Adipocyte (in vitro differentiated cells): ENCODE results near the gene TMEM135.
A peak's percentile ranks its signal among the peaks of the same experiment; 100 is the strongest.
"Not testable (repeated sequence)": the region's sequence is repeated elsewhere in the genome, so short reads cannot be mapped to it uniquely, and the experiment has no call there.

Experiments
- DNase-seq: peaks from one replicate; pipeline ENCODE4 v3.0.0-alpha.2; 2015; ENCODE audit warnings: low read depth
- H3K27me3 ChIP-seq: replicated peaks from 2 replicates; pipeline ENCODE4 v1.7.0; 2013; ENCODE audit warnings: mild to moderate bottlenecking, low read length, moderate library complexity; ENCODE audit not compliant: control insufficient read depth, insufficient read depth
- H3K36me3 ChIP-seq: 2 replicates; pipeline ENCODE4 v1.7.0; 2013; ENCODE audit warnings: low read length, mild to moderate bottlenecking, moderate library complexity; ENCODE audit not compliant: control insufficient read depth, insufficient read depth, severe bottlenecking
- H3K4me1 ChIP-seq: 2 replicates; pipeline ENCODE4 v1.7.0; 2013; ENCODE audit warnings: mild to moderate bottlenecking, low read length, moderate library complexity; ENCODE audit not compliant: control insufficient read depth, insufficient read depth
- H3K4me3 ChIP-seq: 2 replicates; pipeline ENCODE4 v1.7.0; 2013; ENCODE audit warnings: mild to moderate bottlenecking, low read length, moderate library complexity
- H3K9ac ChIP-seq: 2 replicates; pipeline ENCODE4 v1.7.0; 2013; ENCODE audit warnings: mild to moderate bottlenecking, low read length, moderate library complexity
- H3K9me3 ChIP-seq: 2 replicates; pipeline ENCODE4 v1.7.0; 2013; ENCODE audit warnings: mild to moderate bottlenecking, low read length, moderate library complexity; ENCODE audit not compliant: control insufficient read depth

The TMEM135 gene

GRCh38 chr11:87180742-87181141, 143.0 kb downstream of the TMEM135 start:
- peaks cover 11% of the 10 kb centered on the region for H3K4me1 ChIP-seq
- no peak overlapping the region for H3K4me3 ChIP-seq
- peaks cover 23% of the 10 kb centered on the region for H3K36me3 ChIP-seq
- H3K9me3 ChIP-seq: no peaks in the 10 kb centered on the region
- DNase-seq: peak; percentile 58
- H3K27me3 ChIP-seq: no peaks in the 10 kb centered on the region
- H3K9ac ChIP-seq: no peak overlapping the region

GRCh38 chr11:87181143-87181542, 143.4 kb downstream of the TMEM135 start:
- no peaks in the 10 kb centered on the region for H3K27me3 ChIP-seq
- H3K9me3 ChIP-seq: no peaks in the 10 kb centered on the region
- H3K36me3 ChIP-seq: peaks cover 23% of the 10 kb centered on the region
- no peak overlapping the region for H3K4me3 ChIP-seq
- no peak overlapping the region for H3K9ac ChIP-seq
- no peak for DNase-seq
- H3K4me1 ChIP-seq: peaks cover 11% of the 10 kb centered on the region

GRCh38 chr11:87185228-87185627, 147.5 kb downstream of the TMEM135 start:
- H3K4me3 ChIP-seq: no peak overlapping the region
- H3K9ac ChIP-seq: no peak overlapping the region
- no peaks in the 10 kb centered on the region for H3K9me3 ChIP-seq
- peaks cover 5% of the 10 kb centered on the region for H3K36me3 ChIP-seq
- no peak for DNase-seq
- H3K27me3 ChIP-seq: no peaks in the 10 kb centered on the region
- H3K4me1 ChIP-seq: peaks cover 17% of the 10 kb centered on the region

GRCh38 chr11:87187076-87187475, 149.3 kb downstream of the TMEM135 start:
- no peak for DNase-seq
- peaks cover 5% of the 10 kb centered on the region for H3K4me1 ChIP-seq
- H3K9ac ChIP-seq: no peak overlapping the region
- H3K36me3 ChIP-seq: peaks cover 9% of the 10 kb centered on the region
- H3K9me3 ChIP-seq: no peaks in the 10 kb centered on the region
- H3K27me3 ChIP-seq: no peaks in the 10 kb centered on the region
- no peak overlapping the region for H3K4me3 ChIP-seq

- Histone ChIP-seq H3K9me3 (no peaks in the 10 kb centered on the region), H3K36me3 (peaks cover 10% of the 10 kb centered on the region), H3K27me3 (no peaks in the 10 kb centered on the region), H3K4me3 (no peak overlapping the region), H3K4me1 (peaks cover 5% of the 10 kb centered on the region), H3K9ac (no peak overlapping the region)
- no peak for DNase-seq
Observed at GRCh38 chr11:87187930-87188329, 150.2 kb downstream of the TMEM135 start.

GRCh38 chr11:87188396-87188795, 150.7 kb downstream of the TMEM135 start:
- not testable (repeated sequence) for H3K9ac ChIP-seq, DNase-seq, H3K4me1 ChIP-seq, H3K9me3 ChIP-seq, H3K4me3 ChIP-seq, H3K27me3 ChIP-seq
- H3K36me3 ChIP-seq: peaks cover 14% of the 10 kb centered on the region

- not testable (repeated sequence) for H3K4me1 ChIP-seq, DNase-seq, H3K9me3 ChIP-seq, H3K27me3 ChIP-seq, H3K4me3 ChIP-seq, H3K9ac ChIP-seq
- peaks cover 14% of the 10 kb centered on the region for H3K36me3 ChIP-seq
Observed at GRCh38 chr11:87188921-87189320, 151.2 kb downstream of the TMEM135 start.

GRCh38 chr11:87190071-87190470, 152.3 kb downstream of the TMEM135 start:
- H3K36me3 ChIP-seq: peaks cover 14% of the 10 kb centered on the region
- no peaks in the 10 kb centered on the region for H3K9me3 ChIP-seq
- H3K27me3 ChIP-seq: no peaks in the 10 kb centered on the region
- no peak overlapping the region for H3K9ac ChIP-seq
- DNase-seq: no peak
- no peak overlapping the region for H3K4me3 ChIP-seq
- peaks cover 5% of the 10 kb centered on the region for H3K4me1 ChIP-seq

- no peak overlapping the region for H3K4me3 ChIP-seq
- H3K9me3 ChIP-seq: no peaks in the 10 kb centered on the region
- no peaks in the 10 kb centered on the region for H3K27me3 ChIP-seq
- DNase-seq: no peak
- peaks cover 14% of the 10 kb centered on the region for H3K36me3 ChIP-seq
- no peak overlapping the region for H3K9ac ChIP-seq
- no peaks in the 10 kb centered on the region for H3K4me1 ChIP-seq
Observed at GRCh38 chr11:87193756-87194470, 156.2 kb downstream of the TMEM135 start.

GRCh38 chr11:87194985-87195820, 157.5 kb downstream of the TMEM135 start:
- Histone ChIP-seq H3K4me1 (no peaks in the 10 kb centered on the region), H3K4me3 (no peak overlapping the region)

GRCh38 chr11:87198266-87198881, 160.6 kb downstream of the TMEM135 start:
- no peaks in the 10 kb centered on the region for H3K9me3 ChIP-seq
- H3K27me3 ChIP-seq: no peaks in the 10 kb centered on the region
- H3K36me3 ChIP-seq: peaks cover 7% of the 10 kb centered on the region
- H3K9ac ChIP-seq: no peak overlapping the region
- DNase-seq: no peak
- no peaks in the 10 kb centered on the region for H3K4me1 ChIP-seq
- no peak overlapping the region for H3K4me3 ChIP-seq

More at GRCh38 chr11:87194985-87195820, 157.5 kb downstream of the TMEM135 start:
- Histone ChIP-seq H3K27me3 (no peaks in the 10 kb centered on the region), H3K36me3 (peaks cover 10% of the 10 kb centered on the region), H3K9ac (no peak overlapping the region), H3K9me3 (no peaks in the 10 kb centered on the region)
- no peak for DNase-seq
